GM12878 (cell line): ENCODE results near the gene PIMREG. TPM values are rescaled to one million over a fixed set of nuclear protein-coding genes. Genes with fewer than 3 reads are reported as not detected.

Experiments used
- ATAC-seq: fragments of 200-7000 bp; cut with Tn5 transposase; 3 replicates; pipeline ENCODE4 v1.9.1; 2020; ENCODE audit warnings: mild to moderate bottlenecking, moderate library complexity
- BruUV-seq: library from RNA; stranded (reverse); fragments of 400-500 nt; replicated peaks from 2 replicates; lab custom pipeline; 2021; lab: Mats Ljungman, UMichigan
- CTCF ChIA-PET: fragments of 300-600 bp; sonication (Branson Sonifier 250); formaldehyde crosslinking; extraction: SDS; loops from one replicate; lab custom pipeline; 2021; ENCODE audit warnings: inconsistent platforms; lab: Yijun Ruan, JAX
- POLR2A ChIA-PET: fragments of 350-600 bp; formaldehyde crosslinking; extraction: SDS; loops from one replicate; lab custom pipeline; 2021; ENCODE audit warnings: inconsistent platforms; lab: Charles Lee
- RAD21 ChIA-PET: fragments of 300-600 bp; sonication (Branson Sonifier 250); formaldehyde crosslinking; loops from one replicate; lab custom pipeline; 2023; ENCODE audit warnings: antibody characterized with exemption; ENCODE audit not compliant: unreplicated experiment; lab: Charles Lee
- SMC1A ChIA-PET: fragments of 300-600 bp; sonication (Branson Sonifier 250); formaldehyde crosslinking; loops from one replicate; lab custom pipeline; 2023; ENCODE audit not compliant: unreplicated experiment, uncharacterized antibody; lab: Charles Lee
- DNase-seq: peaks from one replicate; pipeline ENCODE4 v3.0.0-alpha.2; 2011; ENCODE audit warnings: low read depth, low spot score
- FAIRE-seq: peaks from 3 replicates; lab custom pipeline; 2011; peaks lifted over from hg19 to GRCh38; lab: Jason Lieb, UNC
- H2AFZ ChIP-seq: 2 replicates; pipeline ENCODE4 v1.6.0; 2011; ENCODE audit warnings: low read depth, low read length, control low read depth; ENCODE audit not compliant: control insufficient read depth
- H3K27ac ChIP-seq: 2 replicates; pipeline ENCODE4 v1.5.1; 2011; ENCODE audit warnings: control low read depth; ENCODE audit not compliant: control insufficient read depth, insufficient read depth
- H3K27me3 ChIP-seq, 2 experiments: replicated peaks in 1 of 2; 2 replicates each; pipeline versions ENCODE4 v1.6.0 to v1.6.1; 2011; ENCODE audit warnings: low read length in 1 of 2; ENCODE audit not compliant: control insufficient read depth in 2 of 2, insufficient read depth in 2 of 2
- H3K36me3 ChIP-seq, 2 experiments: 2 replicates each; pipeline ENCODE4 v1.5.1; 2011; ENCODE audit warnings: low read length in 1 of 2; ENCODE audit not compliant: control insufficient read depth in 2 of 2, insufficient read depth in 2 of 2
- H3K4me1 ChIP-seq: 2 replicates; pipeline ENCODE4 v1.6.1; 2011; ENCODE audit warnings: mild to moderate bottlenecking, low read length, moderate library complexity, mixed read lengths; ENCODE audit not compliant: control insufficient read depth, insufficient read depth
- H3K4me2 ChIP-seq: 2 replicates; pipeline ENCODE4 v1.6.0; 2011; ENCODE audit warnings: control low read depth; ENCODE audit not compliant: control insufficient read depth, insufficient read depth
- H3K4me3 ChIP-seq: fragments of 200-600 bp; sonication (generic); 2 replicates; pipeline ENCODE4 v1.5.1; 2016
- H3K79me2 ChIP-seq: 2 replicates; pipeline ENCODE4 v1.6.0; 2011; ENCODE audit warnings: low read length; ENCODE audit not compliant: control insufficient read depth, insufficient read depth
- H3K9ac ChIP-seq: 2 replicates; pipeline ENCODE4 v1.8.0; 2011; ENCODE audit warnings: low read length, control low read depth, mixed read lengths; ENCODE audit not compliant: control insufficient read depth, insufficient read depth
- H3K9me3 ChIP-seq: replicated peaks from 3 replicates; pipeline ENCODE4 v1.5.1; 2011; ENCODE audit warnings: mild to moderate bottlenecking, low read length; ENCODE audit not compliant: control insufficient read depth, insufficient read depth
- H4K20me1 ChIP-seq: 2 replicates; pipeline ENCODE4 v1.6.0; 2011; ENCODE audit not compliant: control insufficient read depth, insufficient read depth
- HDAC2 ChIP-seq: fragments of 200-600 bp; sonication (generic); IDR thresholded peaks from 2 replicates; pipeline ENCODE4 v1.6.1; 2017
- KAT2A ChIP-seq: conservative IDR thresholded peaks from 2 replicates; pipeline ENCODE4 v1.6.1; 2011; ENCODE audit warnings: low read depth, low read length; ENCODE audit not compliant: control insufficient read depth
- NFIC ChIP-seq: IDR thresholded peaks from 2 replicates; pipeline ENCODE4 v1.6.1; 2012; ENCODE audit warnings: low read depth, mild to moderate bottlenecking, inconsistent platforms, low read length, moderate library complexity
- RB1 ChIP-seq: fragments of 450-650 bp; formaldehyde crosslinking; IDR thresholded peaks from 2 replicates; pipeline ENCODE4 v1.6.1; 2017; ENCODE audit warnings: mild to moderate bottlenecking, borderline replicate concordance
- ZNF24 ChIP-seq: fragments of 450-650 bp; IDR thresholded peaks from 2 replicates; pipeline ENCODE4 v1.6.1; 2017; ENCODE audit warnings: antibody characterized with exemption, mild to moderate bottlenecking
- WGBS: methylation state at CpG from one replicate; pipeline ENCODE4 v1.1.6; 2016; ENCODE audit warnings: low lambda C conversion rate; ENCODE audit not compliant: insufficient replicate concordance, insufficient coverage; ENCODE audit errors: missing lambda C conversion rate; 5-methylcytosine and 5-hydroxymethylcytosine counted together
- in situ Hi-C: fragments of 300-500 bp; cut with MboI; formaldehyde crosslinking; loops from 9 replicates; pipeline ENCODE4 v1.14.3; 2018; ENCODE audit warnings: mixed read lengths
- intact Hi-C: fragments of 100-400 bp; cut with micrococcal nuclease; formaldehyde crosslinking; loops from one replicate; pipeline ENCODE4 v1.14.2; 2022; ENCODE audit not compliant: unreplicated experiment
- polyA plus RNA-seq, 11 experiments: library from polyadenylated mRNA; depleted of rRNA in 4 of 11; unstranded in 6 of 11; stranded (reverse) in 5 of 11; fragments of >200 nt; fragmentation: Nextera tagmentation in 4 of 11; fragmentation: Illumina TruSeq in 1 of 11; extraction: Ambion mirVana in 4 of 11; extraction: Trizol in 1 of 11; gene quantifications; 1 replicate in 1 of 11; 2 replicates in 10 of 11; pipeline versions ENCODE4 v1.2.1 to v1.2.3, GENCODE V29; 2011 to 2016; ENCODE audit warnings: inconsistent platforms in 2 of 11, missing spikeins in 2 of 11, low read depth in 1 of 11
- total RNA-seq, 4 experiments: library from RNA; depleted of rRNA in 3 of 4; stranded (reverse); fragments of >200 nt in 3 of 4; fragmentation: Illumina TruSeq in 1 of 4; extraction: Trizol in 1 of 4; gene quantifications; 2 replicates each; pipeline versions ENCODE4 v1.2.1 to v1.2.3, GENCODE V29; 2013 to 2021

The PIMREG gene
- total and polyA plus RNA-seq, 10 of the 15 experiments (the other 5 are each of a cell fraction or from before 2014, with no cell fraction given): 2.8 to 35.8 (median 25.2) TPM

DNA sequence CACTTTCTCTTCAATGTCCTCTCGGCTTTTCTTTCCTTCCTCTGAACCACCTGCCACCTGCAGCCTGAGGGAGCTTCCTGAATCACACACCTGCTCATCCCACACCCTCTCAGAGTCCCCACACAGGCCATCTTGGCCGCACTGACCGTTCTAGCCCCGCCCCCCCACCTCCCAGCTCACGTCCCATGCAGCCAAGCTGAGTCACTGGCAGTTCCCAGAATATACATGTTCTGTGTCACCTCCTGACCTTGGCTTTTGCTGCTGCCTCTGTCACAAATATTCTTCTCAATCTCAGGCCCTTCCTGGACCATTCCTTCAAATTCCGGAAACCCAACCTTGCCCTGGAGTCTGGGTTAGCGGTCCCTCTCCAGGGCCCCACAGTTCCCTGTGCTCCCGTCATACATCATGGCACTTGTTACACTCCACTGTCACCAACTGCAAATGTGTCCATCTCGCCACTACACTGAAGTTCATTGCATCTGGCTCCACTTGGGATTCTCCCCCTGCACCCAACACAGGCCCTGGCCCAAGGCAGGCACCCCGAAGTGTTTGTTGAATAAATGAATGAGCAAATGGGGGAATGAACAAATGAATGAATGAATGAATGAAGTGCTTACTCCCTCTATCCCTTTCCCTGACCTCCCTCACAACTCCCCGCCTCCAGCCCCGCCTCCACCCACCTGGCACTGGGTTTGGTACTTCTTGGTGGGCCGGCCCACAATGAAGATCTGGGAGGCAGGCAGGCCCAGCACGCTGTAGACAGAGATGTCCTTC is 12.8 kb downstream of the PIMREG start:
- H3K27me3 ChIP-seq: no peaks in the 10 kb centered on the region; a peak in 1 of 4 replicates
- FAIRE-seq (no peak), DNase-seq (no peak), ATAC-seq (no peak)
- no peaks in the 10 kb centered on the region for H3K36me3 ChIP-seq
- 57% methylated on average over 14 of the region's 14 CpGs for WGBS
- in situ Hi-C loops: no loop called here
- no peaks in the 10 kb centered on the region for H3K9me3 ChIP-seq
- SMC1A ChIA-PET: no interaction called here
- no peak overlapping the region for H2AFZ ChIP-seq
- no TSS peak for BruUV-seq
- TF ChIP-seq RB1 (no peak), ZNF24 (0 out of 2 replicates have a peak, but pooled peaks have one; percentile 42)
- CTCF ChIA-PET: no interaction called here
- H3K79me2 ChIP-seq: no peaks in the 10 kb centered on the region
- POLR2A ChIA-PET: no interaction called here
- H3K4me3 ChIP-seq: no peak overlapping the region
- intact Hi-C loops: no loop called here
- H3K27ac ChIP-seq: no peak overlapping the region
- peaks cover 30% of the 10 kb centered on the region for H3K4me1 ChIP-seq
- no peaks in the 10 kb centered on the region for H4K20me1 ChIP-seq
- H3K4me2 ChIP-seq: no peak overlapping the region
- H3K9ac ChIP-seq: no peak overlapping the region
- RAD21 ChIA-PET: no interaction called here

DNA sequence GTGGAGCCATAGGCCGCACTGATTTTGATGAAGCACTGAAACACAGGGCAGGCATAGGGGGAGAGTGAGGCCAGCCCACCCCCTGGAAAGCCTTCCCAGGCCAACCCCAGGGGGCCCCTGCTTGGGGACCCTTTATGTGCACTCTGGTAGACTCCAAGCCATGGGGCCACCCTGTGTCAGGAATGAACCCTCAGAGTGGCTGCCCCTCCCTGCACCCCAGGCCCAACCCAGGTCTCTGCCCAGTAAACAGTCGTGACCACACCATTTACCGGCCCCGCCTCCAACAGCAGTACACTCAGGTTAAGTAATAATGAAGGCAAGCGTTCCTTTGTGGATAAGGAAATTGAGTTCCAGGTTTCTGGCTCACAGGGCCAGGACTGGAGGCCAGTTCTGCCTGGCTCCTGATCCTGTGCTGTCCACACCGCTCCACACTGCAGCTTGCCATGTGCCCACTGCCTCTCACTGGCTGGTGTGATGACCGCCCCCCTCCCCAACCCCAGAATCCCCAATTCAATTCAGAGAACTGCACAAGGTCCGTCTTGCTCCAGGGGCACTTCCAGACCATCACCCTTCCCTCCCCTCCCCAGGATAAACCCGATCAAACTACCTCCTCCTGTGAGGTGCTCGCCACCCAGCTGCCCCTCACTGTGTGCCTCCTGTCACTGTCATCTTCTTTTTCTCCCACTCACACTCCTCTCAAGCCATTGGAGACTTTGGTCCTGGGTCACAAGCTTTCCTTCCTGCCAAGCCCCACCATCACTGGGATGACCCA is 13.6 kb downstream of the PIMREG start:
- Histone ChIP-seq H3K36me3 (no peaks in the 10 kb centered on the region), H3K79me2 (no peaks in the 10 kb centered on the region), H2AFZ (no peak overlapping the region), H3K9me3 (no peaks in the 10 kb centered on the region), H3K9ac (no peak overlapping the region), H3K4me2 (no peak overlapping the region), H3K27ac (no peak overlapping the region), H4K20me1 (no peaks in the 10 kb centered on the region), H3K27me3 (no peaks in the 10 kb centered on the region; a peak in 1 of 4 replicates), H3K4me1 (peaks cover 22% of the 10 kb centered on the region), H3K4me3 (no peak overlapping the region)
- FAIRE-seq (no peak), ATAC-seq (no peak), DNase-seq (no peak)
- WGBS: 65% methylated on average over 9 of the region's 10 CpGs
- ChIA-PET POLR2A (no interaction called here), RAD21 (no interaction called here), CTCF (no interaction called here), SMC1A (no interaction called here)
- intact Hi-C loops (no loop called here), in situ Hi-C loops (no loop called here)
- TF ChIP-seq KAT2A (no peak), HDAC2 (no peak), NFIC (no peak), ZNF24 (0 out of 2 replicates have a peak, but pooled peaks have one; percentile 2)
- BruUV-seq: no TSS peak
